Embryonic facial prominence (tissue), 1 donor: Measurements from ENCODE around the gene PLPPR2.
"Not testable (repeated sequence)": the region's sequence is repeated elsewhere in the genome, so short reads cannot be mapped to it uniquely, and the experiment has no call there.

ENCODE experiments used
- DNase-seq: peaks from one replicate; pipeline ENCODE4 v3.0.0-alpha.2; 2016; ENCODE audit errors: extremely low spot score

Gene PLPPR2, protein sequence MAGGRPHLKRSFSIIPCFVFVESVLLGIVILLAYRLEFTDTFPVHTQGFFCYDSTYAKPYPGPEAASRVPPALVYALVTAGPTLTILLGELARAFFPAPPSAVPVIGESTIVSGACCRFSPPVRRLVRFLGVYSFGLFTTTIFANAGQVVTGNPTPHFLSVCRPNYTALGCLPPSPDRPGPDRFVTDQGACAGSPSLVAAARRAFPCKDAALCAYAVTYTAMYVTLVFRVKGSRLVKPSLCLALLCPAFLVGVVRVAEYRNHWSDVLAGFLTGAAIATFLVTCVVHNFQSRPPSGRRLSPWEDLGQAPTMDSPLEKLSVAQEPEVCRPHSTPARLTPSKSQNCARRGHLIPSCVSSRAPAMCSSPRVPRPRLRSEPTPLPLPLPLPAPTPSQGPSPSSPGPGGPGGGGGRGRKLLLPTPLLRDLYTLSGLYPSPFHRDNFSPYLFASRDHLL

DNA sequence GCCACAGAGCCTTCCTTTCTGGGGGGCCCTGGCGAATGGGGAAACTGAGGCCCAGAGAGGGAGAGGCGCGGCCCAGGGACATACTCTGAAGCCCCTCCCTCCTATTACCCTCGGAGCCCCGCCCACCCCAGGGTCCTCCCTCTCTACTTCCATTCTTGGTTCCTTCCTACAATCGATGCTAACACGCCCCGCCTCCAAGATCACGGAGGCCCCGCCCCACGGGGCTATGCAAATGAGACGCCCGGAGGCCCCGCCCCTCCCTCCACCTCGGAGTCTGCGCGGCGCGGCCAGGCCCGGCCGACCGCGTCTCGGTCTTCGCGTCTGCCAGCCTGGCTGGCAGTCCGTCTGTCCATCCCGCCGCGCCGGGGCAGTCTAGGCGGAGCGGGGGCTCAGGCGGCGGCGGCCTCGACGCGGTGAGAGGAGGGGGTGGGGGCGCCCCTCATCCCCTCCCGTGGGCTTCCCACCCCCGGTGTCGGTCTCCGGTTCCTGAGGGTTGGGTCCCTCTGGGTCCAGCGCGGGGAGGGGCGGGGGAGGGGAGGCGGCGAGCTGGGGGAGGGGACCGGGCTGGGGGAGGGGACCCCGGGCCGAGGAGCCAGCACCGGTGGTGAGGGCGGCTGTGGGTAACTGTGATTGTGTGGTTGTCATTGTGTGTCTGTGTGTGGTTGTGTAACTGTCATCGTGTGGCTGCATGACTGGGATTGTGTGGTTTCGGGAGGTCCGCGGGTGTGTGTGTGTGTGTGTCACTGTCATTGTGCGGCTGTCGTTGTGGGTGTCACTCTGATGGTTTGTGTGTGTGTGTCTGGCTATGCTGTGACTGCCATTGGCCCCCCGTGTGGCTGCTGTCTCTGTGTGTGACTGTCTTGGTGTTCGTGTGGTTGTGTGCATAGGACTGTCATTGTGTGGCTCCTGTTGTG, at the start of gene PLPPR2:
Gene PLPPR2 (plus strand): TSS at position 273 of the 914 bp plus-strand sequence. CDS start 2,242 bp downstream, outside the sequence.
- DNase-seq: peak; percentile 50

DNA sequence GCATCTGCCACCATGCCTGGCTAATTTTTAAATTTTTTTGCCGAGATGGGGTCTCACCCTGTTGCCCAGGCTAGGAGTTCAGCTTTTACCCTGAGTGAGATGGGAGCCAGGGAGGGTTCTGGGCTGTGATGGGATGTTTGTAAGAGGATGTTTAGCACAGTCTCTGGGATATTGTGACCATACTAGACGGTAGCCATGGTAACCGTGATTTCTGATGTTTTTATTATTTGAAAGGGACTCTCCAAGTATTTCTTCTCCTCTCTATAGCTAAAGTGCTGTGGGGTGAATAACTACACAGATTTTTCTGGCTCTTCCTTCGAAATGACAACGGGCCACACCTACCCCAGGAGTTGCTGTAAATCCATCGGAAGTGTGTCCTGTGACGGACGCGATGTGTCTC, 48.9 kb upstream of the PLPPR2 start:
- DNase-seq: no peak

DNA sequence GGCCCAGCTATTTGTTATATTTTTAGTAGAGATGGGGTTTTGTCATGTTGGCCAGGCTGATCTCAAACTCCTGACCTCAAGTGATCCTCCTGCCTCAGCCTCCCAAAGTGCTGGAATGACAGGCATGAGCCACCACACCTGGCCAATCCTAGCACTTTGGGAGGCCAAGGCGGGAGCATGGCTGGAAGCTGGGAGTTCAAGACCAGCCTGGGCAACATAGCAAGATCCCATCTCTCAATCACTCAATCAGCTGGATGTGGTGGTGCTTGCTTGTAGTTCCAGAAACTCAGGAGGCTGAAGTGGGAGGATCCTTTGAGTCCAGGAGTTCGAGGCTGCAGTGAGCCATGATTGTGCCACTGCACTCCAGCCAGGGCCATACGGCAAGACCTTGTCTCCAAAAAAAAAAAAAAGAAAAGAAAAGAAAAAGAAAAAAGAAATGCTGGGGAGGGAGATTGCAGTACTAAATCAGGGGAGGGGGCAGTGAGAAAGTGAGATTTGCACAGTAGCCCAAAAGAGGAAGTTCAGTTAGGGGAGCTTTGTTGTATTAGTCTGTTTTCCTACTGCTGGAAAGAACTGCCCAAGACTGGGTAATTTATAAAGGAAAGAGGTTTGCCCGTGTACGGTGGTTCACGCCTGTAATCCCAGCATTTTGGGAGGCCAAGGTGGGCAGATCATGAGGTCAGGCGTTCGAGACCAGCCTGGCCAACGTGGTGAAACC, 34.8 kb upstream of the PLPPR2 start:
- not testable (repeated sequence) for DNase-seq

DNA sequence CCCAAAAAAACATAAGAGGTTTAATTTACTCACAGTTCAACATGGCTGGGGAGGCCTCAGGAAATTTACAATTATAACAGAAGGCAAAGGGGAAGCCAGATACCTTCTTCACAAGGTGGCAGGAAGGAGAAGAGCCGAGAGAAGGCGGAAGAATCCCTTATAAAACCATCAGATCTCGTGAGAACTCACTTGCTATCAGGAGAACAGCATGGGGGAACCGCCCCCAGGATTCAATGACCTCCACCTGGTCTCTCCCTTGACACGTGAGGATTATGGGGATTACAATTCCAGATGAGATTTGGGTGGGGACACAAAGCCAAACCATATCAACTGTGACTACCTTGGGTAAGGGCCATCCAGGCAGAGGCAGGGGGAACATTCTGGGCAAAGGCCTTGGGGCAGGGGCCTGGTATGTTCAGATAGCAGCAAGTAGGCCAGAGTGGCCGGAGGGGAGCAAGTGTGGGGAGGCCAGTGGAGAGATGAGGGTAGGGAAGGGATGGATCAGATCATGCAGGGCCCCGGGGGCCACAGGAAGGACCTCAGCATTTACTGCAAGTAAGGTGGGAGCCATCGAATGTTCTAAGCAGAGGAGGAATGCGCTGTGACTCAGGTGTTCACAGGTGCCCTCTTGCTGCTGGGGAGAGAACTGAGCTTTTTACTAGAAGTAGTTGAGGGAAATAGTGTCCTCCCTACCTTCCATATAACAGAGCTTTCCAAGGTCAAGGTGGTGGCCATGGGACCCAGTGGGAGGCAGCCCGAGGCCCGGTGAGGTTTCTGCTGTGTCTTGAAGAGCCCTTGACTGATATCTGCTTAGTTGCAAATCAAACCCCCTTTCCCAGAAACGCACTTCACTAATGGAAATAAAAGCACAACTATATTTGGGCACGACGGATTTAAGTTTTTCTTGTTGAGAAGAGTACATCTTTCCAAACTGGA, 33.8 kb upstream of the PLPPR2 start:
- DNase-seq: no peak

DNA sequence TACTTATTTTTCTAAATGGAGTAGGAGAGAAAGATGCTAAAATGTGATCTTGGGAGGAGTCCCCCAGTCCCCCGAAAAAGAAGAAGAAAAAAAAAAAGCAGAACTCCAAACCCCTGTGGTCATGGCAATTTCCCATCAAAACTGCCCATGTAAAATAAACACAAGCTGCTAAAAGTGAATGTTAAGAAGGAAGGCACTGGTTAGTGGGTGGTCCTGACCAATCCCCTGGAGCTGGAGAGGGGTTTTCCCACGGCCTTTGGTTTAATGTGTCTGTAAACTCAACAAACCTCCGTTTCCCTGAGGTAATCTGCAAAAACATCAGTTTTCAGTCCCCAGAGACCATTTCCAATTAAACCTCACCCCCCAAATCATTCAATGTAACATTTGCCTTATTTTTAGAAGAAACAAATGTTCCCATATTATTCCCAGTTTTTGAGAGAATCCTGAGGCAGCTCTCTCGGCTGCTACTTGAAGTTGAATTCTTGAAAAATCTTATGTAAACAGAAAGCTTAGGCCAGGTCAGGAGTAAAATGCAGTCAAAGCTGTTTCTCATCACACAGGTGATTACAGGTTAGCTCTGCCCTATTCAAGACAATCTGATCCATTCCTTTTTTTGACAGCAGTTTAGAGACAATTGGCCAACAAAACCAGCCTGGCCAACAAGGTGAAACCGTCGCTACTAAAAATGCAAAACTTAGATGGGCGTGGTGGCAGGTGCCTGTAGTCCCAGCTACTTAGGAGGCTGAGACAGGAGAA, 32.8 kb upstream of the PLPPR2 start:
- DNase-seq: no peak

DNA sequence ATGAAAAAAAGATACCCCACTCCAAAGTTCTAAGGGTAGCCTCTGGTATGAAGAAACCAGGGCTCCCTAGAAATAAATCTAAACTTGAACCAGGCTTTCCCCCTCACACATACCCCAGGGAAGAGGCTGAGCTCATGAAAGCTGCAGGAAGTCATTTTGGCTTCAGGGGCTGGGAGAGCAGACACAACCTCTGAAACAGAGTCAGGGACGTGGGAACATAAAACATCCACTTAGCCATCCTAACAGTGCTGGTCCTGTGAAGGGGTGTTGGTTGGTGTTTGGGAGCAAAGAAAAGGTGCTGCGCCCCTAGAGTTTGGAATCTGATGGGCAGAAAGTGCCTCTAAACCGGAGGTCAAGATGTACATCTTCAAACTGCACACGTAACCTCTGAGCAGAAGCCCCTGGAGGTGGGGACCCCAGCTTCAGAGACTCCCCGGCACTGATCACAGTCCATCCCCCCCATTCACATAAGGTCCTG, 31.6 kb upstream of the PLPPR2 start:
- DNase-seq: no peak

DNA sequence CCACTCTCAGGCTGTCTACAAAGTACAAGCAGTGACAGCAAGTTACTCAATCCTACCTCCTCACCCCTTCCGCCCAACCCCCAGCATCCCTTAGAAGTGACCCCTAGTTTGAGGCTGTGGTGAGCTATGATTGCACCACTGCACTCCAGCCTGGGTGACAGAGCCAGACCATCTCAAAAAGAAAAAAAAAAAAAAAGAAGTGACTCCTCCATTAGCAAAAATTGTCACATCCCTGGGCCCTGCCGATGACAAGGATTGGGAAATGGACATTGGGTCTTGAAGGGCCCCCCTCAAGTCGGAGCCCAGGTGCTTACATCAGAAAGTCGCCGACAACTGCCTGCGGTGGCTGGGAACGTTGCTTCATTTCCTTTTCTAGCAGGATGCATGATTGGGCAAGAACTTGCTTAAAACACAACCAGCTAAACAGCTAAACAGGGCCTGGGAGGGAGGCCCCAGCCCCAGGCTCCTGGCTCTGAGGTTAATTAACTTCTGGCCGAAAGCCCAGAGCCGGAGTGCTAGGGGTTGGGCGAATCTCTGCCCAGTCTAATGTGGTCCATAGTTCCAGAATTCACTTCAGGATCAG, 31.1 kb upstream of the PLPPR2 start:
- DNase-seq: peak; percentile 24

DNA sequence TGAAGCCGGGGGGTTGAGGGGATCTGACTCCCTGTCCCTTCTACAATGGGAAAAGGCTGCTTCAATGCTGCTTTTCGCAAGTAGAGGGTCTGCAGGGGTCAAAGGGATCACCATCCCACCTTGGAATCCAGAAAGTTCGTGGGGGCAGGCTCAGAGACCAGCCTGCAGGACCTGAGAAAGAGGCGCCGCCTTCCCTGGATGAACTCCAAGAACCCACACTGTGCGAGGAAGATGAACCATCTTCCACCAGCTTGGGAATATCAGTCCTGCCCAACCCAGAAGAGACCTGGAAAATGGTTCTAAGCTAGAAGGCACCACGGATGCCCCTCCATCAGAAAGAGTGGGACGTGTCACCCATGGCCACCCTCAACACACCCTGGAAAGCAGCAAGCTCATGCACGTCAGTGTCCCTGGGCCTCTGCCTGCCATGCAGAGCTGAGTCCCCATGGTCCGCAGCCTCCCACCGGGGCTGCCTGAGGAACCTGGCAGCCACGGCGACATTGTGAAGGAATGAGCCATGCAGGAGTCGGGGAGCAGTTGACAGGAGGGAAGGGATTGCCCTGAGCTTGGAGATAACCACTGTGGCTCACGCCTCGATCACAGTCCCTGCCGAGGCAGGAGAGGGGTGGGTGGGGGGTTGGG, 30.4 kb upstream of the PLPPR2 start:
- no peak for DNase-seq

DNA sequence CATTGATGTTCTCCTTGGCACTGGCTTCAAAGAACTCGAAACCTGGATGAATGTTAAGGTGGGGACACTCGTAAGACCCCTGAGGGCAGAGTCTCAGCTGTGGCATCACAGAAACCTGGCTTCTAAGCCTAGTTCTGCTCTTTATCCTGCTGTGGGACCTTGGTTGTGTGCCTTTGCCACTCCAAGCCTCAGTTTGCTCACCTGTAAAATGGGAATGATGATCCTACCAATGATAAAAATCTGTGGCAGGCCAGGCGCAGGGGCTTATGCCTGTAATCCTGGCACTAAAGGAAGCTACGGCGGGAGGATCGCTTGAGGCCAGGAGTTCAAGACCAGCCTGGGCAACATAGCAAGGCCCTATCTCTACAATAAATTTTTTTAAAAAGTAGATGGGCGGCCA, 29.7 kb upstream of the PLPPR2 start:
- no peak for DNase-seq

DNA sequence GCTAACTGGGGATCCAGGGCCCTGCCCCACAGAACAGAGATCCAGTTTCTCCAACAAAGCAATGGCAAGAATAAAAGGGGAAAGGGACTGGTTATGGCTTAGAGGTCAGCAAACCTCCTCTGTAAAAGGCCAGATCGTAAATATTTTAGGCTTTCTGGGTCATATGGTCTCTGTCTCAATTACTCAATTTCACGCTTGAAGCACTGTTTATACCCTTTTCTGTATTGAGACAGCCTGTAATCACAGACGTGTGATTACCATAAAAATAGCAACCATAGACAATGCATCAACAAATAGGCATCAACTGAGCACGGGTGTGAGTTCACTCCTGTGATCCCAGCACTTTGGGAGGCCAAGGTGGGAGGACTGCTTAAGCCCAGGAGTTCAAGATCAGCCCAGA, 25.1 kb upstream of the PLPPR2 start:
- DNase-seq: no peak

DNA sequence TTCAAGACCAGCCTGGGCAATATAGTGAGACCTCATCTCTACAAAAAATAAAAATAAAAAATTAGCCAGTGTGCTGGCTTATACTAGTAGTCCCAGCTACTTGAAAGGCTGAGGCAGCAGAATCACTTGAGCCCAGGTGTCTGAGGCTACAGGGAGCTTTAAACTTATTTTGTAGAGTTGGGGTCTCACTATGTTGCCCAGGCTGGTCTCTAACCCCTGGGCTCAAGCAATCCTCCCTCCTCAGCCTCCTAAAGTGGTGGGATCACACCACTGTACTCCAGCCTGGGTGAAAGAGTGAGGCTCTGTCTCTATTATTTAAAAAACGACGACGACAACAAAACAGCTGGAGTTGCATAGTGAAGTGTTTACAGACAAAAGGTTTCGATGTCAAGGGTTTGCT, 23.7 kb upstream of the PLPPR2 start:
- no peak for DNase-seq

DNA sequence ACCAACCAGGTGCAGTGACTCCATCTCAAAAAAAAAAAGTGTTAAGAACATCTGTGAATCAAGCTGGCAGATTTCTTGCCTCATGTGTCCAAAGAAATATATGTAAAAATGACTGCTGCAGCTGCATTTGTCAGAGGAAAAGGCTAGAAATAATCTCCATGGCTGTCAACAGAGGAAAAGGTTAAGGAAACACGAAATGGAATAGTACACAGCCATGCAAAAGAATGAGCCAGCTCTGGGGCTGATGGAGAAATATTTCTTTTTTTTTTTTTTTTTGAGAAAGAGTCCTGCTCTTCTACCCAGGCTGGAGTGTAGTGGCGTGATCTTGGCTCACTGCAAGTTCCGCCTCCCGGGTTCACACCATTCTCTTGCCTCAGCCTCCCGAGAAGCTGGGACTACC, 22.4 kb upstream of the PLPPR2 start:
- DNase-seq: no peak

DNA sequence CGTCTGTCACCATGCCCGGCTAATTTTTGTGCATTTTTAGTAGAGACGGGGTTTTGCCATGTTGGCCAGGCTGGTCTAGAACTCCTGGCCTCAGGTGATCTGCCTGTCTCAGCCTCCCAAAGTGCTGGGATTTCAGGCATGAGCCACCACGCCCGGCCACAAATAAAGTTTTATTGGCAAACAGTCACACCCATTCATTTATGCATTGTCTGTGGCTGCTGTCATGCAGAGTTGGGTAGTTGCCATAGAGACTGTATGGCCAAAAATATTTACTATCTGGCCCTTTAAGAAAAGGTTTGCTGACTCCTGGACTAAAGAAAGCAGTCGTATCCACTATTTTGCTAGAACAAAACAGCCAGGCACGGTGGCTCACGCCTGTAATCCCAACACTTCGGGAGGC, 21.4 kb upstream of the PLPPR2 start:
- not testable (repeated sequence) for DNase-seq

DNA sequence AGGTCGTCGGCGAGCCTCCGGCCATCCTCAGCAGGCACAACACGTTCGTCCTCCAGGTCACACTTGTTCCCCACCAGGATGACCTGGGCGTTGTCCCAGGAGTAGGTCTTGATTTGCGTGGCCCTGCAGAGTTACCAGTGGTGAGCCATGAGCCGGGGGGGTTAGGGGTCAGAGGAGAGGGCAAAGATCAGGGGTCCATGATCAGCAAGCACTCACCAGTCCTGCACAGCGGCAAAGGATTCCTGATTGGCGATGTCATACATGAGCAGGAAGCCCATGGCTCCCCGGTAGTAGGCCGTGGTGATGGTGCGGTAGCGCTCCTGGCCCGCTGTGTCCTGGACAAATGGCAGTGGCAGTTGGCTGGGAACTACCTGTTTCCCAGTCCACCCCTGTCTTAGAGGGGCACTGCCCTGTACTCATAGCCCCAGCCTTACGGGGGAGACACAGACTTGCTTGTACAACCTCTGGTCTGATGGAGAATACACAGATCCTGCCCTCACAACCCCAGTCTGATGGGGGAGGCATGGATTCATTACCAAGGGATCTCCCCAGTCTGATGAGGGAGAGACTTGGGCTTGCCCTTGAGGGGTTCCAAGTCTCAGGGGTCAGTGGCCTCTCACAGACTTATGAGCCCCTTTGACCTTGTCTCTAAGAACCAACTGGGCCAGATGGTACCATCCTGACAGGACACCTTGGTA, 19.6 kb upstream of the PLPPR2 start:
- DNase-seq: no peak

DNA sequence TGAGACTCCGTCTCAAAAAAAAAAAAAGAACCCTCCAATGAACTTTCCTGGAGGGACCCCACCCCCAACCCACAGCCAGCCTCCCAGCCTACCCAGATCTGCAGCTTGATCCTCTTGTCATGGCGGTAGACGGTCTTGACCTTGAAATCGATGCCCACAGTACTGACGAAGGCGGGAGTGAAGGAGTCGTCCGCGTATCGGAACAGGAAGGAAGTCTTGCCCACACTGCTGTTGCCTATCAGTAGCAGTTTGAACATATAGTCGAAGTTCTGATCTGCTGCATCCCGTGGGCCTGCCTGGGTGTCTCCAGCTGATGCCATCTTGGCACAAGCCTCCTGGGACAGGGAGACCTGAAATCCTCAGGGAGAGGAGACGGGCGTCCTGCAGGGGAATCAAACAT, 18.2 kb upstream of the PLPPR2 start:
- no peak for DNase-seq

DNA sequence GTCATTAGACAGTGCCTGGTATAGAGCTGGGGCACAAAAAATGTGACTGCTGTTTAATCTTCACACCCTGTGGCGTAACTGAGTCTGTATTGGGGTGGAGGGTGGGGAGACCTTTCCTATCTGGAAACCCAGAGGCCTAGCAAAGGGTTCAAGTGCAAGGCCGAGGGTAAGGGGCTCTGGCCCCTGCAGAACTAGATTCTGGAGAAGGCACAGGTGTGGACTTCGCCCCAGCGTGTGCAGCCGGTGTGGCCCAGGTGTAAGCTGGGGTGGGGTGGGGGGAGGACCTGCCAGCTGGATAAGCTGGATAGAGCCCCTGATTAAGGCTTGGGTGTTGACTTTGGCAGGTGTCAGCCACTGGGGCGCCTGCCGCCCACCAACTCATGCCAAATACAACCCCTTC, 17.1 kb upstream of the PLPPR2 start:
- DNase-seq: no peak

DNA sequence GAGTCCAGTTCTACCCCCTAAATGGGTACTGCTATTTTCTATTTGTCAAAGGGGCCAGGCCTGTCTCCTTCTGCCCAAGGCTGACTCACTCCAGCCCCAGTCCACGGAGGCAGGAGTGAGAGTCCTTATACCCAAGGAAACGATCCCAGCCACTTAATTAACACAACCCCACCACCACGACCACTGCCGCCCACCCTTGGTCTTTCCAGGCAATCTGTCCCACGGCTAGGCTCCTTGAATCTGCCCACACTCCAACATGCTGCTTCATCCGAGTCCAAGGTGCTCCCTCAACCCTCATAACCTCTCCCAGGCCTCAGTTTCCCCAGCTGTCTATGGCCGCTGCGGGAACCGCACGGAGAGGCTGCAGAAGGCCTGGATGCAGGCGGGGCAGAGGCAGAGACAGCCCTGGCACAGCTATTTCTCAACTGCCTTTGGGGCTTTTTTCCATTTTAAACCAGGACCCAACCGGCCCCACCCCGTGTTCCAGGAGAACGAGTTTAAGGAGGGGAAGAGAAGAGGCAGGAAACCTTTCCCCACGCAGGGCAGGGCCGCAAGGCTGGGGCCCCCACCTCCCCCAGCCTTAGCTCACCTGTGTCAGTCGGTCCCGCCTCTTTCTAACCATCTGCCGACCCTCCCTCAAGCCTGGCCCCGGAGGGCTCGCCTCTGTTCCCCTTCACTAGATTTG, 16.5 kb upstream of the PLPPR2 start:
- DNase-seq: no peak
